HEK293 (cell line): Measurements from ENCODE around the gene CACNA1C.

Experiments
- CTCF ChIA-PET: fragments of 350-600 bp; formaldehyde crosslinking; extraction: SDS; loops from one replicate; lab custom pipeline; 2021; ENCODE audit warnings: antibody characterized with exemption; lab: Yijun Ruan, JAX
- POLR2A ChIA-PET: fragments of 300-600 bp; formaldehyde crosslinking; extraction: SDS; loops from one replicate; lab custom pipeline; 2020; ENCODE audit warnings: antibody characterized with exemption, inconsistent platforms; lab: Yijun Ruan, JAX
- H3K27ac ChIP-seq: fragments of 200-500 bp; sonication (Bioruptor generic); 2 replicates; pipeline ENCODE4 v1.5.1; 2014; ENCODE audit warnings: low read depth, low read length, control low read depth, inconsistent platforms; ENCODE audit errors: extremely low read depth
- H3K36me3 ChIP-seq, 2 experiments: fragments of 200-500 bp in 1 of 2; sonication (Bioruptor generic) in 1 of 2; 1 replicate in 1 of 2; 2 replicates in 1 of 2; pipeline ENCODE4 v1.5.1; 2014 to 2017; ENCODE audit warnings: inconsistent platforms in 2 of 2, low read length in 2 of 2; ENCODE audit not compliant: control insufficient read depth in 2 of 2, insufficient read depth in 1 of 2
- H3K4me1 ChIP-seq: fragments of 200-500 bp; sonication (Bioruptor generic); 2 replicates; pipeline ENCODE4 v1.5.1; 2014; ENCODE audit warnings: mild to moderate bottlenecking, low read length, inconsistent platforms; ENCODE audit not compliant: control insufficient read depth, insufficient read depth
- H3K4me3 ChIP-seq: 2 replicates; pipeline ENCODE4 v1.5.1; 2011; ENCODE audit warnings: low read depth, mild to moderate bottlenecking, control low read depth, low read length, moderate library complexity
- H3K9me3 ChIP-seq: fragments of 200-500 bp; sonication (Bioruptor generic); 2 replicates; pipeline ENCODE4 v1.5.1; 2014; ENCODE audit warnings: low read depth, low read length, inconsistent platforms; ENCODE audit not compliant: control insufficient read depth, insufficient read depth
- EGR2 ChIP-seq: fragments of 450-650 bp; formaldehyde crosslinking; IDR thresholded peaks from 2 replicates; pipeline ENCODE4 v1.5.1; 2016; ENCODE audit warnings: low read depth, missing biosample characterization, missing genetic modification characterization
- KLF9 ChIP-seq: fragments of 450-650 bp; formaldehyde crosslinking; IDR thresholded peaks from 2 replicates; pipeline ENCODE4 v1.5.1; 2016; ENCODE audit warnings: missing biosample characterization, missing genetic modification characterization, low read depth
- PATZ1 ChIP-seq: fragments of 450-650 bp; formaldehyde crosslinking; IDR thresholded peaks from 2 replicates; pipeline ENCODE4 v1.5.1; 2016; ENCODE audit warnings: missing biosample characterization, missing genetic modification characterization
- YY1 ChIP-seq: fragments of 450-650 bp; formaldehyde crosslinking; IDR thresholded peaks from 2 replicates; pipeline ENCODE4 v1.5.1; 2018; ENCODE audit warnings: missing biosample characterization, missing genetic modification characterization
- ZBTB21 ChIP-seq: fragments of 450-650 bp; formaldehyde crosslinking; IDR thresholded peaks from 2 replicates; pipeline ENCODE4 v1.5.1; 2017; ENCODE audit warnings: missing biosample characterization, missing genetic modification characterization
- ZIC2 ChIP-seq: fragments of 450-650 bp; formaldehyde crosslinking; IDR thresholded peaks from 2 replicates; pipeline ENCODE4 v1.5.1; 2016; ENCODE audit warnings: missing biosample characterization, missing genetic modification characterization
- ZNF2 ChIP-seq: fragments of 450-650 bp; formaldehyde crosslinking; IDR thresholded peaks from 2 replicates; pipeline ENCODE4 v1.5.1; 2016; ENCODE audit warnings: missing biosample characterization, missing genetic modification characterization
- ZNF221 ChIP-seq: fragments of 450-650 bp; formaldehyde crosslinking; IDR thresholded peaks from 2 replicates; pipeline ENCODE4 v1.5.1; 2017; ENCODE audit warnings: missing biosample characterization, missing genetic modification characterization, borderline replicate concordance
- ZNF248 ChIP-seq: fragments of 450-650 bp; formaldehyde crosslinking; IDR thresholded peaks from 2 replicates; pipeline ENCODE4 v1.5.1; 2017; ENCODE audit warnings: missing biosample characterization, missing genetic modification characterization
- ZNF292 ChIP-seq: fragments of 450-650 bp; formaldehyde crosslinking; IDR thresholded peaks from 2 replicates; pipeline ENCODE4 v1.5.1; 2016; ENCODE audit warnings: low read depth, missing biosample characterization, missing genetic modification characterization, borderline replicate concordance
- ZNF311 ChIP-seq: fragments of 450-650 bp; formaldehyde crosslinking; IDR thresholded peaks from 2 replicates; pipeline ENCODE4 v1.5.1; 2017; ENCODE audit warnings: missing biosample characterization, missing genetic modification characterization, borderline replicate concordance
- ZNF341 ChIP-seq: fragments of 450-650 bp; formaldehyde crosslinking; IDR thresholded peaks from 2 replicates; pipeline ENCODE4; 2016; ENCODE audit warnings: low read depth, missing biosample characterization, missing genetic modification characterization
- ZNF391 ChIP-seq: fragments of 450-650 bp; formaldehyde crosslinking; IDR thresholded peaks from 2 replicates; pipeline ENCODE4 v1.5.1; 2016; ENCODE audit warnings: low read depth, missing biosample characterization, missing genetic modification characterization, borderline replicate concordance
- ZNF404 ChIP-seq: fragments of 450-650 bp; formaldehyde crosslinking; IDR thresholded peaks from 2 replicates; pipeline ENCODE4 v1.5.1; 2017; ENCODE audit warnings: missing biosample characterization, missing genetic modification characterization
- ZNF433 ChIP-seq: fragments of 450-650 bp; formaldehyde crosslinking; IDR thresholded peaks from 2 replicates; pipeline ENCODE4 v1.5.1; 2016; ENCODE audit warnings: missing biosample characterization, missing genetic modification characterization, low read depth
- ZNF510 ChIP-seq: fragments of 450-650 bp; formaldehyde crosslinking; IDR thresholded peaks from 2 replicates; pipeline ENCODE4 v1.5.1; 2018; ENCODE audit warnings: mild to moderate bottlenecking, missing genetic modification characterization, missing biosample characterization; ENCODE audit not compliant: insufficient replicate concordance
- ZNF837 ChIP-seq: fragments of 450-650 bp; formaldehyde crosslinking; IDR thresholded peaks from 2 replicates; pipeline ENCODE4 v1.5.1; 2016; ENCODE audit warnings: missing biosample characterization, missing genetic modification characterization
- TF ChIP-seq, protein P1 (sequence below): fragments of 450-650 bp; formaldehyde crosslinking; IDR thresholded peaks from 2 replicates; pipeline ENCODE4 v1.5.1; 2016; ENCODE audit warnings: missing biosample characterization, missing genetic modification characterization
- TF ChIP-seq, protein P2 (sequence below): fragments of 450-650 bp; formaldehyde crosslinking; IDR thresholded peaks from 2 replicates; pipeline ENCODE4 v1.5.1; 2016; ENCODE audit warnings: missing biosample characterization, missing genetic modification characterization, borderline replicate concordance

The CACNA1C gene

GRCh38 chr12:2240984-2241383, 188.2 kb downstream of the CACNA1C start (continued):
- no peak for TF ChIP-seq ZNF341 (tag by site-specific recombination)

DNA sequence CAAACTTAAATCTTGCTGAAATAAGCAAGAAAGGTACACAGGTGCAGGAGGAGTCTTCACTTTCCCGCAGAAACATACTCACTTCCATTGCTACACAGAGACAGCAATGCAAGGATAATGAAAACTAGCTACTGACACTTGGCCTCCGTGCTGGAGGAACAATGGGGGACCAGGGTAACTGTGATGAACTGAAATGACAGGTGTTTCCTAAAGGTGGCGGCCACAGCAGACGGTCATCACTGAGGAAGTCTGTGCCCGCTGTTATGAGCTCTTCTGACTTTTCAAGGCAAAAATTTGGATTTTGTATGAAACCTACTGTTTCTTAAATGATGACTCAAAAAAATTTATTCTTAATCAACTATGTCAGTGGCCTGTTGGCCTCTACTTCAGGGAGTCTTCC, 189.4 kb downstream of the CACNA1C start:
- POLR2A ChIA-PET, result no interaction called here
- no peaks in the 10 kb centered on the region for H3K36me3 ChIP-seq
- no peak for TF ChIP-seq PATZ1 (tag by site-specific recombination)
- TF ChIP-seq EGR2 (tag by site-specific recombination), result no peak
- no peak for TF ChIP-seq ZNF292
- no peak for TF ChIP-seq ZNF837 (tag by site-specific recombination)
- TF ChIP-seq ZNF248 (tag by site-specific recombination), result no peak
- TF ChIP-seq ZNF311 (tag by site-specific recombination), result no peak
- TF ChIP-seq ZNF391 (tag by site-specific recombination), result no peak
- no peak for TF ChIP-seq ZBTB21 (tag by site-specific recombination)
- TF ChIP-seq ZNF221 (tag by site-specific recombination), result no peak
- no peak for TF ChIP-seq KLF9 (tag by site-specific recombination)
- TF ChIP-seq YY1 (tag by site-specific recombination), result no peak
- TF ChIP-seq, protein P1, sequence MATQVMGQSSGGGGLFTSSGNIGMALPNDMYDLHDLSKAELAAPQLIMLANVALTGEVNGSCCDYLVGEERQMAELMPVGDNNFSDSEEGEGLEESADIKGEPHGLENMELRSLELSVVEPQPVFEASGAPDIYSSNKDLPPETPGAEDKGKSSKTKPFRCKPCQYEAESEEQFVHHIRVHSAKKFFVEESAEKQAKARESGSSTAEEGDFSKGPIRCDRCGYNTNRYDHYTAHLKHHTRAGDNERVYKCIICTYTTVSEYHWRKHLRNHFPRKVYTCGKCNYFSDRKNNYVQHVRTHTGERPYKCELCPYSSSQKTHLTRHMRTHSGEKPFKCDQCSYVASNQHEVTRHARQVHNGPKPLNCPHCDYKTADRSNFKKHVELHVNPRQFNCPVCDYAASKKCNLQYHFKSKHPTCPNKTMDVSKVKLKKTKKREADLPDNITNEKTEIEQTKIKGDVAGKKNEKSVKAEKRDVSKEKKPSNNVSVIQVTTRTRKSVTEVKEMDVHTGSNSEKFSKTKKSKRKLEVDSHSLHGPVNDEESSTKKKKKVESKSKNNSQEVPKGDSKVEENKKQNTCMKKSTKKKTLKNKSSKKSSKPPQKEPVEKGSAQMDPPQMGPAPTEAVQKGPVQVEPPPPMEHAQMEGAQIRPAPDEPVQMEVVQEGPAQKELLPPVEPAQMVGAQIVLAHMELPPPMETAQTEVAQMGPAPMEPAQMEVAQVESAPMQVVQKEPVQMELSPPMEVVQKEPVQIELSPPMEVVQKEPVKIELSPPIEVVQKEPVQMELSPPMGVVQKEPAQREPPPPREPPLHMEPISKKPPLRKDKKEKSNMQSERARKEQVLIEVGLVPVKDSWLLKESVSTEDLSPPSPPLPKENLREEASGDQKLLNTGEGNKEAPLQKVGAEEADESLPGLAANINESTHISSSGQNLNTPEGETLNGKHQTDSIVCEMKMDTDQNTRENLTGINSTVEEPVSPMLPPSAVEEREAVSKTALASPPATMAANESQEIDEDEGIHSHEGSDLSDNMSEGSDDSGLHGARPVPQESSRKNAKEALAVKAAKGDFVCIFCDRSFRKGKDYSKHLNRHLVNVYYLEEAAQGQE (tag by site-specific recombination), result no peak
- TF ChIP-seq, protein P2, sequence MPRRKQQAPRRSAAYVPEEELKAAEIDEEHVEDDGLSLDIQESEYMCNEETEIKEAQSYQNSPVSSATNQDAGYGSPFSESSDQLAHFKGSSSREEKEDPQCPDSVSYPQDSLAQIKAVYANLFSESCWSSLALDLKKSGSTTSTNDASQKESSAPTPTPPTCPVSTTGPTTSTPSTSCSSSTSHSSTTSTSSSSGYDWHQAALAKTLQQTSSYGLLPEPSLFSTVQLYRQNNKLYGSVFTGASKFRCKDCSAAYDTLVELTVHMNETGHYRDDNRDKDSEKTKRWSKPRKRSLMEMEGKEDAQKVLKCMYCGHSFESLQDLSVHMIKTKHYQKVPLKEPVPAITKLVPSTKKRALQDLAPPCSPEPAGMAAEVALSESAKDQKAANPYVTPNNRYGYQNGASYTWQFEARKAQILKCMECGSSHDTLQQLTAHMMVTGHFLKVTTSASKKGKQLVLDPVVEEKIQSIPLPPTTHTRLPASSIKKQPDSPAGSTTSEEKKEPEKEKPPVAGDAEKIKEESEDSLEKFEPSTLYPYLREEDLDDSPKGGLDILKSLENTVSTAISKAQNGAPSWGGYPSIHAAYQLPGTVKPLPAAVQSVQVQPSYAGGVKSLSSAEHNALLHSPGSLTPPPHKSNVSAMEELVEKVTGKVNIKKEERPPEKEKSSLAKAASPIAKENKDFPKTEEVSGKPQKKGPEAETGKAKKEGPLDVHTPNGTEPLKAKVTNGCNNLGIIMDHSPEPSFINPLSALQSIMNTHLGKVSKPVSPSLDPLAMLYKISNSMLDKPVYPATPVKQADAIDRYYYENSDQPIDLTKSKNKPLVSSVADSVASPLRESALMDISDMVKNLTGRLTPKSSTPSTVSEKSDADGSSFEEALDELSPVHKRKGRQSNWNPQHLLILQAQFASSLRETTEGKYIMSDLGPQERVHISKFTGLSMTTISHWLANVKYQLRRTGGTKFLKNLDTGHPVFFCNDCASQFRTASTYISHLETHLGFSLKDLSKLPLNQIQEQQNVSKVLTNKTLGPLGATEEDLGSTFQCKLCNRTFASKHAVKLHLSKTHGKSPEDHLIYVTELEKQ (tag by site-specific recombination), result no peak
- no peak for TF ChIP-seq ZNF404 (tag by site-specific recombination)
- TF ChIP-seq ZIC2 (tag by site-specific recombination), result no peak
- TF ChIP-seq ZNF510 (tag by site-specific recombination), result no peak
- TF ChIP-seq ZNF433 (tag by site-specific recombination), result no peak
- no peak for TF ChIP-seq ZNF2
- TF ChIP-seq, all 188 proteins: peak for 0
- Histone ChIP-seq H3K4me1 (peaks cover 5% of the 10 kb centered on the region; the same call in 1 of the 2 replicates), H3K9me3 (no peaks in the 10 kb centered on the region), H3K4me3 (no peak overlapping the region), H3K27ac (no peak overlapping the region)
- CTCF ChIA-PET, result interaction anchor here (0.6 to 1.7 kb wide), 3 partner anchors 154 to 1428 kb away, joined by 4 to 6 read pairs (median 6); no protein-coding TSS in a partner anchor
